Measurements from ENCODE around the gene PTPDC1. TPM values are rescaled to one million over a fixed set of nuclear protein-coding genes. Genes with fewer than 3 reads are reported as not detected.
A peak's percentile ranks its signal among the peaks of the same experiment; 100 is the strongest.

The PTPDC1 gene
- total and polyA plus RNA-seq, 4 donors: 3.1 to 26.0 (median 7.5) TPM

- ATAC-seq (ENCODE audit: insufficient read depth, low FRiP score) (peak; percentile 38), DNase-seq (peak in 2 of 3 donors; percentile 30 to 61)
- peaks cover 0 to 3% (median 2%) of the 10 kb centered on the region in 4 donors for H3K36me3 ChIP-seq (ENCODE audit: control insufficient read depth in 4 of 4, insufficient read depth in 4 of 4, low read length in 4 of 4)
- peak overlapping the region in 1 of 2 donors; percentile 23 for H3K27ac ChIP-seq (ENCODE audit: low read depth in 1 of 2, low read length in 1 of 2)
- H3K27me3 ChIP-seq (ENCODE audit: control insufficient read depth in 3 of 3, insufficient read depth in 3 of 3, low read length in 2 of 3): no peaks in the 10 kb centered on the region
- TF ChIP-seq, protein P1, sequence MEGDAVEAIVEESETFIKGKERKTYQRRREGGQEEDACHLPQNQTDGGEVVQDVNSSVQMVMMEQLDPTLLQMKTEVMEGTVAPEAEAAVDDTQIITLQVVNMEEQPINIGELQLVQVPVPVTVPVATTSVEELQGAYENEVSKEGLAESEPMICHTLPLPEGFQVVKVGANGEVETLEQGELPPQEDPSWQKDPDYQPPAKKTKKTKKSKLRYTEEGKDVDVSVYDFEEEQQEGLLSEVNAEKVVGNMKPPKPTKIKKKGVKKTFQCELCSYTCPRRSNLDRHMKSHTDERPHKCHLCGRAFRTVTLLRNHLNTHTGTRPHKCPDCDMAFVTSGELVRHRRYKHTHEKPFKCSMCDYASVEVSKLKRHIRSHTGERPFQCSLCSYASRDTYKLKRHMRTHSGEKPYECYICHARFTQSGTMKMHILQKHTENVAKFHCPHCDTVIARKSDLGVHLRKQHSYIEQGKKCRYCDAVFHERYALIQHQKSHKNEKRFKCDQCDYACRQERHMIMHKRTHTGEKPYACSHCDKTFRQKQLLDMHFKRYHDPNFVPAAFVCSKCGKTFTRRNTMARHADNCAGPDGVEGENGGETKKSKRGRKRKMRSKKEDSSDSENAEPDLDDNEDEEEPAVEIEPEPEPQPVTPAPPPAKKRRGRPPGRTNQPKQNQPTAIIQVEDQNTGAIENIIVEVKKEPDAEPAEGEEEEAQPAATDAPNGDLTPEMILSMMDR (IDR thresholded peaks at IDR 0.05; ENCODE audit: control extremely low read depth, extremely low read depth): no peak
- H3K9me3 ChIP-seq (ENCODE audit: control insufficient read depth in 4 of 4, insufficient read depth in 3 of 4, low read length in 3 of 4): no peaks in the 10 kb centered on the region
- WGBS, 2 donors: 72 to 89% methylated on average over 1 of the region's 1 CpG
- H3K4me1 ChIP-seq (ENCODE audit: control insufficient read depth in 5 of 5, insufficient read depth in 5 of 5, low read length in 5 of 5): peaks cover 0 to 25% (median 7%) of the 10 kb centered on the region in 5 donors
- no peak overlapping the region for H3K9ac ChIP-seq (ENCODE audit: insufficient read depth in 1 of 2, low read length in 2 of 2)
- no peak overlapping the region for H3K4me3 ChIP-seq
Measured at GRCh38 chr9:94082956-94083355, 1.3 kb upstream of the PTPDC1 start.

DNA sequence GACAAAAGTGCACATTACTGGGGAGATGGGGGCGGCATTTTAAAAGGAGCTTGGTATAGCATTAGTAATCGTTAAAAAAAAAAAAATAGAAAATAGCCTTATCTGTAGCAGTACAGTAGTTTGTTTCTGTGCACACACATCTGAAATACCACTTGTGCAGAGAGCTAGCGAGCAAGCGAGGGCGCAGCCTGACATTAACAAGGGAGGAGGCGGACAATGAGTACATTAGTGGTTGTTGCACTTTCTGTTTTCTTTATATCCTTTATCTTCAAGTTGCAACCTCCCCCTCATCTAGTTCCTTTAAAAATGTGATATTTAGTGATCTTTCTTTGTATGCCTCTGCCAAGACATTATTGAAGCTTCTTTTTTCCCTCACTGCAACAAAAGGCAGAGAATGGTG is 880 bp upstream of the PTPDC1 start:
- 61 to 91% methylated on average over 6 of the region's 6 CpGs for WGBS, 2 donors
- TF ChIP-seq, protein P1 (IDR thresholded peaks at IDR 0.05; ENCODE audit: control extremely low read depth, extremely low read depth): no peak
- Histone ChIP-seq H3K4me1 (ENCODE audit: control insufficient read depth in 5 of 5, insufficient read depth in 5 of 5, low read length in 5 of 5) (peaks cover 0 to 25% (median 7%) of the 10 kb centered on the region in 5 donors), H3K36me3 (ENCODE audit: control insufficient read depth in 4 of 4, insufficient read depth in 4 of 4, low read length in 4 of 4) (peaks cover 0 to 3% (median 2%) of the 10 kb centered on the region in 4 donors), H3K27ac (ENCODE audit: low read depth in 1 of 2, low read length in 1 of 2) (peak overlapping the region in 1 of 2 donors; percentile 33), H3K9ac (ENCODE audit: insufficient read depth in 1 of 2, low read length in 2 of 2) (no peak overlapping the region), H3K9me3 (ENCODE audit: control insufficient read depth in 4 of 4, insufficient read depth in 3 of 4, low read length in 3 of 4) (no peaks in the 10 kb centered on the region), H3K27me3 (ENCODE audit: control insufficient read depth in 3 of 3, insufficient read depth in 3 of 3, low read length in 2 of 3) (no peaks in the 10 kb centered on the region), H3K4me3 (no peak overlapping the region)
- DNase-seq (peak in 2 of 3 donors; percentile 17 to 32), ATAC-seq (ENCODE audit: insufficient read depth, low FRiP score) (peak; percentile 70)

DNA sequence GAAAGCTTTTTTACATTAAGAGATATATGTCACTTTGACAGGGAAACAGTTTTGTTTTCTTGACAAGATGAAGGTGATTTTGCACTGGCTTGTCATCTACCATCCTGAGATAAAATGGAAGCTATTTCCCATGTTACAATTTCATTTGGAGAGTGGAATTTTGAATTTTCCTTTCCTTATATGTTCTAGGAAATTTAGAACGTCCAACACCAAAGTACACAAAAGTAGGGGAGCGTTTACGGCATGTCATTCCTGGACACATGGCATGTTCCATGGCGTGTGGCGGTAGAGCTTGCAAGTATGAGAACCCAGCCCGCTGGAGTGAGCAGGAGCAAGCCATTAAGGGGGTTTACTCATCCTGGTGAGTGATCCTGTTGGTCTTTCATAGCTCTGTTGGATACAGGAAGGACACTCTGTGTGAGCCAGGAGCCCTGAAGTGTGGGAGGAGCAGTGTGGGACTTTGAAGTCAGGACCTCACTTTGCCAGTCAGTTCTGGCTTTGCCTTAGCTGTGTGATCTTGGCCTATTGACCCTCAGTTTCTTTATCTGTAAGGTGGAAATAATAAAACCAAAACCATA is 887 bp downstream of the PTPDC1 start:
- Histone ChIP-seq H3K9ac (ENCODE audit: insufficient read depth in 1 of 2, low read length in 2 of 2) (no peak overlapping the region), H3K27ac (ENCODE audit: low read depth in 1 of 2, low read length in 1 of 2) (no peak overlapping the region), H3K36me3 (ENCODE audit: control insufficient read depth in 4 of 4, insufficient read depth in 4 of 4, low read length in 4 of 4) (peaks cover 0 to 3% (median 2%) of the 10 kb centered on the region in 4 donors), H3K4me1 (ENCODE audit: control insufficient read depth in 5 of 5, insufficient read depth in 5 of 5, low read length in 5 of 5) (peaks cover 0 to 25% (median 7%) of the 10 kb centered on the region in 5 donors), H3K4me3 (no peak overlapping the region), H3K27me3 (ENCODE audit: control insufficient read depth in 3 of 3, insufficient read depth in 3 of 3, low read length in 2 of 3) (no peaks in the 10 kb centered on the region), H3K9me3 (ENCODE audit: control insufficient read depth in 4 of 4, insufficient read depth in 3 of 4, low read length in 3 of 4) (no peaks in the 10 kb centered on the region)
- no peak for ATAC-seq (ENCODE audit: insufficient read depth, low FRiP score)
- no peak for DNase-seq
- 93 to 98% methylated on average over 6 of the region's 6 CpGs for WGBS, 2 donors
- TF ChIP-seq, protein P1 (IDR thresholded peaks at IDR 0.05; ENCODE audit: control extremely low read depth, extremely low read depth): no peak
